Osteoblast (primary cell): ENCODE measurements around the gene CDC42BPA. TPM values are rescaled to one million over a fixed set of nuclear protein-coding genes. Genes with fewer than 3 reads are reported as not detected.
A peak's percentile ranks its signal among the peaks of the same experiment; 100 is the strongest.

Source experiments
- DNase-seq: peaks from one replicate; pipeline ENCODE4 v3.0.0; 2011; ENCODE audit warnings: low spot score, mixed read lengths; ENCODE audit not compliant: insufficient read length; ENCODE audit errors: missing footprints
- H2AFZ ChIP-seq: 2 replicates; pipeline ENCODE4 v1.6.0; 2011; ENCODE audit warnings: mild to moderate bottlenecking, low read length
- H3K27ac ChIP-seq: 2 replicates; pipeline ENCODE4 v1.5.1; 2011; ENCODE audit warnings: mild to moderate bottlenecking, low read depth, low read length, moderate library complexity
- H3K27me3 ChIP-seq: 2 replicates; pipeline ENCODE4 v1.6.0; 2012; ENCODE audit warnings: mild to moderate bottlenecking, control low read depth, inconsistent platforms, low read length, moderate library complexity; ENCODE audit not compliant: insufficient read depth
- H3K36me3 ChIP-seq: 2 replicates; pipeline ENCODE4 v1.5.1; 2011; ENCODE audit warnings: mild to moderate bottlenecking, low read length, control low read depth, moderate library complexity; ENCODE audit not compliant: insufficient read depth
- H3K4me1 ChIP-seq: 2 replicates; pipeline ENCODE4 v1.5.1; 2011; ENCODE audit warnings: mild to moderate bottlenecking, low read length, control low read depth, moderate library complexity; ENCODE audit not compliant: insufficient read depth
- H3K4me2 ChIP-seq: 2 replicates; pipeline ENCODE4 v1.6.0; 2011; ENCODE audit warnings: mild to moderate bottlenecking, low read length; ENCODE audit not compliant: insufficient read depth
- H3K4me3 ChIP-seq: fragments of 200-600 bp; sonication (generic); 3 replicates; pipeline ENCODE4 v1.5.1; 2012; ENCODE audit warnings: mild to moderate bottlenecking, low read length, inconsistent platforms; ENCODE audit not compliant: insufficient read depth
- H3K79me2 ChIP-seq: 2 replicates; pipeline ENCODE4 v1.6.0; 2012; ENCODE audit warnings: mild to moderate bottlenecking, low read length, control low read depth, inconsistent platforms; ENCODE audit not compliant: insufficient read depth
- H3K9me3 ChIP-seq: 2 replicates; pipeline ENCODE4 v1.5.1; 2011; ENCODE audit warnings: low read depth, low read length, control low read depth
- H4K20me1 ChIP-seq: 2 replicates; pipeline ENCODE4 v1.6.0; 2012; ENCODE audit warnings: mild to moderate bottlenecking, low read length, control low read depth; ENCODE audit not compliant: insufficient read depth
- total RNA-seq: library from RNA; depleted of rRNA; stranded (reverse); fragments of >200 nt; gene quantifications from 2 replicates; pipeline ENCODE4 v1.2.3, GENCODE V29; 2012
- TF ChIP-seq, protein P1 (sequence below): IDR thresholded peaks from 2 replicates; pipeline ENCODE4 v1.5.1; 2011; ENCODE audit warnings: mild to moderate bottlenecking, low read depth, low read length, moderate library complexity; ENCODE audit errors: extremely low read depth

The CDC42BPA gene
- total RNA-seq, 1 donor = 77.8 TPM

DNA sequence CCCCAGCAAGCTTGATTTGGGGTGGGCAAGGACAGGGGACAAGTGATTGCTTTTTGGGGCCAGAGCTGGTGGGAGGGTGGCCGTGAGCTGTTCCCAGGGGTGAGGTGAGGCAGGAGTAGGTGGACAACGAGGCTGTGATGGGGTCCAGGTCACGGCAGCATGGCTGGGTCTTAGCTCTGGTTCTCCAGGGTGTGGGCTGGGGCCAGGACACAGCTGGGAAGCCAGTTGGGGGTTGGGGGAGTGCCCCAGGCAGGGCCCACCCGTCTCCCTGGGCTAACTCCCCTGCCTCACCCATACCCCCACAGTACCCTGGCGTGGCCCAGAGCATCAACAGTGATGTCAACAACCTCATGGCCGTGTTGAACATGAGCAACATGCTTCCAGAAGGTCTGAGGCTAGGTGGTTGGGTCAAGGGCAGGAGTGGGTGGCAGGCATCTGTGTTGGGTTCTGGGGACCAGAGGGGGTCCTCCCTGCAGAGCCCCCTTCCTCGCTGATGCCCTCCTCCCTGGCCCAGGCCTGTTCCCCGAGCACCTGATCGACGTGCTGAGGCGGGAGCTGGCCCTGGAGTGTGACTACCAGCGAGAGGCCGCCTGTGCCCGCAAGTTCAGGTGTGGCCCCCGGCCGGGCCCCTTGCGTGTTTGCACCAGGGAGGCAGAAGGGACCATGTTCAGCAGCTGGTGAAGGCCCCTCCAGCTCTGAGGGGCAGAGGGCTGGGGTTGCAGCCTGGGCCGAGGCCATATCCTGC lies 334.9 kb downstream of the CDC42BPA start:
- H3K4me1 ChIP-seq = no peaks in the 10 kb centered on the region
- H3K79me2 ChIP-seq = no peaks in the 10 kb centered on the region
- H3K27me3 ChIP-seq = no peaks in the 10 kb centered on the region
- DNase-seq = no peak
- TF ChIP-seq, protein P1, sequence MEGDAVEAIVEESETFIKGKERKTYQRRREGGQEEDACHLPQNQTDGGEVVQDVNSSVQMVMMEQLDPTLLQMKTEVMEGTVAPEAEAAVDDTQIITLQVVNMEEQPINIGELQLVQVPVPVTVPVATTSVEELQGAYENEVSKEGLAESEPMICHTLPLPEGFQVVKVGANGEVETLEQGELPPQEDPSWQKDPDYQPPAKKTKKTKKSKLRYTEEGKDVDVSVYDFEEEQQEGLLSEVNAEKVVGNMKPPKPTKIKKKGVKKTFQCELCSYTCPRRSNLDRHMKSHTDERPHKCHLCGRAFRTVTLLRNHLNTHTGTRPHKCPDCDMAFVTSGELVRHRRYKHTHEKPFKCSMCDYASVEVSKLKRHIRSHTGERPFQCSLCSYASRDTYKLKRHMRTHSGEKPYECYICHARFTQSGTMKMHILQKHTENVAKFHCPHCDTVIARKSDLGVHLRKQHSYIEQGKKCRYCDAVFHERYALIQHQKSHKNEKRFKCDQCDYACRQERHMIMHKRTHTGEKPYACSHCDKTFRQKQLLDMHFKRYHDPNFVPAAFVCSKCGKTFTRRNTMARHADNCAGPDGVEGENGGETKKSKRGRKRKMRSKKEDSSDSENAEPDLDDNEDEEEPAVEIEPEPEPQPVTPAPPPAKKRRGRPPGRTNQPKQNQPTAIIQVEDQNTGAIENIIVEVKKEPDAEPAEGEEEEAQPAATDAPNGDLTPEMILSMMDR = no peak
- no peaks in the 10 kb centered on the region for H4K20me1 ChIP-seq
- H3K9me3 ChIP-seq = no peaks in the 10 kb centered on the region
- H3K36me3 ChIP-seq = no peaks in the 10 kb centered on the region
- no peak overlapping the region for H3K4me2 ChIP-seq
- no peak overlapping the region for H3K27ac ChIP-seq
- H2AFZ ChIP-seq = no peak overlapping the region
- H3K4me3 ChIP-seq = no peak overlapping the region

GRCh38 chr1:226982451-226983177 lies 335.7 kb downstream of the CDC42BPA start:
- H3K27me3 ChIP-seq = no peaks in the 10 kb centered on the region
- H3K27ac ChIP-seq = no peak overlapping the region

DNA sequence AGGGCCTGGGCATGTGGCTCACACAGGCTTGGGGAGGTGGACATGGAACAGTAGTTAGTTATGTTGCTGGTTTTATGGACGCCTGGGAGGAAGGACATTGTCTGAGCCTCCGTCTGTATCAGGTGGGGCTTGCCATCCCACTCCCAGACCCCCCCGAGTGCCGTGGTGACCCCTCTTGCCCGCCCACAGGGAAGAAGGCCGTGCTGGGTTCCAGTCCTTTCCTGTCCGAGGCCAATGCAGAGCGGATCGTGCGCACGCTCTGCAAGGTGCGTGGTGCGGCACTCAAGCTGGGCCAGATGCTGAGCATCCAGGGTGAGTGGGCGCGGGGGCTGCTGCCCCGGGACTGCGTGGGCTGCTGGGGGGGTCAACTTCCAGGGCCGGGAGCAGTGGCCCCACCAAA lies 336.5 kb downstream of the CDC42BPA start:
- H3K4me2 ChIP-seq = no peak overlapping the region
- no peaks in the 10 kb centered on the region for H3K9me3 ChIP-seq
- no peaks in the 10 kb centered on the region for H3K27me3 ChIP-seq
- no peaks in the 10 kb centered on the region for H3K36me3 ChIP-seq
- H2AFZ ChIP-seq = no peak overlapping the region
- H3K4me3 ChIP-seq = no peak overlapping the region
- no peaks in the 10 kb centered on the region for H3K79me2 ChIP-seq
- H3K4me1 ChIP-seq = no peaks in the 10 kb centered on the region
- TF ChIP-seq, protein P1 = no peak
- no peak overlapping the region for H3K27ac ChIP-seq
- DNase-seq = peak; percentile 73
- H4K20me1 ChIP-seq = peaks cover 2% of the 10 kb centered on the region

More at GRCh38 chr1:226982451-226983177, 335.7 kb downstream of the CDC42BPA start:
- Histone ChIP-seq H3K36me3 (no peaks in the 10 kb centered on the region), H3K79me2 (no peaks in the 10 kb centered on the region), H3K9me3 (no peaks in the 10 kb centered on the region), H2AFZ (no peak overlapping the region), H3K4me3 (no peak overlapping the region), H4K20me1 (peaks cover 2% of the 10 kb centered on the region), H3K4me1 (no peaks in the 10 kb centered on the region), H3K4me2 (no peak overlapping the region)
- TF ChIP-seq, protein P1 = no peak
- peak; percentile 62 for DNase-seq

DNA sequence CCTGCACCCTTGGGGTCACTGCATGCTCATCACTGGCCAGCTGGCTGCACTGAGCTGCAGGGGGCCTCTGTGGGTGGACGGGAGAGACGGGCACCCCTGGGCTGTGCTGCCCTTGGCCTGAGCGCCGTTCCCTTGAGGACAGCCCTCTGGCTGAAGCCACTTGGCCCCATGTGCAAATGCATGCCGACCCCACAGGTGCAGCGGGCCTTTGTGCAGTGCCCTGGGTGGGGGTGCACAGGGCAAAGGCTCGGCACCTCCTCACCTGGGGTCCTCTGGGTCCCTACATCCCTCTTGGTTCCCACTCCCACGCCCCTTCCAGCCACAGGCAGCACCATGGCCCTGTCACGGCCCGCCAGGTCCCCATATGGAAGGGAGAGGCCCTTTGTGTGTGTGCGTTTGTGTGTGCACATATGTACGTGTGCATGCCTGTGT lies 336.9 kb downstream of the CDC42BPA start:
- no peaks in the 10 kb centered on the region for H3K36me3 ChIP-seq
- no peak for DNase-seq
- no peaks in the 10 kb centered on the region for H3K4me1 ChIP-seq
- no peak overlapping the region for H3K27ac ChIP-seq
- no peaks in the 10 kb centered on the region for H3K79me2 ChIP-seq
- TF ChIP-seq, protein P1 = no peak
- H2AFZ ChIP-seq = no peak overlapping the region
- peaks cover 2% of the 10 kb centered on the region for H4K20me1 ChIP-seq
- no peaks in the 10 kb centered on the region for H3K27me3 ChIP-seq
- no peaks in the 10 kb centered on the region for H3K9me3 ChIP-seq
- no peak overlapping the region for H3K4me2 ChIP-seq
- no peak overlapping the region for H3K4me3 ChIP-seq
